Fibroblast of the aortic adventitia (primary cell): ENCODE data around the gene ZNF655. TPM values are rescaled to one million over a fixed set of nuclear protein-coding genes. Genes with fewer than 3 reads are reported as not detected.
"Not testable (repeated sequence)": the region's sequence is repeated elsewhere in the genome, so short reads cannot be mapped to it uniquely, and the experiment has no call there.

ENCODE experiments used
- DNase-seq: peaks from one replicate; pipeline ENCODE4 v3.0.0-alpha.2; 2010; ENCODE audit warnings: low read depth
- H3K4me3 ChIP-seq: 2 replicates; pipeline ENCODE4 v1.5.1; 2011; ENCODE audit warnings: low read depth, mild to moderate bottlenecking, control low read depth, low read length, moderate library complexity
- CTCF ChIP-seq: IDR thresholded peaks from 2 replicates; pipeline ENCODE4 v1.5.1; 2011; ENCODE audit warnings: mild to moderate bottlenecking, low read length, control low read depth, inconsistent platforms; ENCODE audit not compliant: insufficient read depth
- total RNA-seq: library from RNA; depleted of rRNA; stranded (reverse); fragments of >200 nt; gene quantifications from 2 replicates; pipeline ENCODE4 v1.2.3, GENCODE V29; 2012; ENCODE audit warnings: low replicate concordance

ZNF655 gene
- total RNA-seq, 1 donor: 76.0 TPM

GRCh38 chr7:99560834-99561736 lies 2.6 kb downstream of the ZNF655 start:
- no peak for TF ChIP-seq CTCF
- no peak for DNase-seq
- no peak overlapping the region for H3K4me3 ChIP-seq

GRCh38 chr7:99561737-99562051 lies 3.3 kb downstream of the ZNF655 start:
- H3K4me3 ChIP-seq: no peak overlapping the region
- DNase-seq: no peak
- TF ChIP-seq CTCF: no peak

- H3K4me3 ChIP-seq: no peak overlapping the region
- no peak for DNase-seq
- TF ChIP-seq CTCF: no peak
Observed at GRCh38 chr7:99562114-99562784, 3.8 kb downstream of the ZNF655 start.

- H3K4me3 ChIP-seq: no peak overlapping the region
- peak; percentile 98 for DNase-seq
- no peak for TF ChIP-seq CTCF
Observed at GRCh38 chr7:99562832-99563231, 4.4 kb downstream of the ZNF655 start.

- TF ChIP-seq CTCF: no peak
- peak; percentile 51 for DNase-seq
- H3K4me3 ChIP-seq: no peak overlapping the region
Observed at GRCh38 chr7:99563650-99564049, 5.2 kb downstream of the ZNF655 start.

- not testable (repeated sequence) for H3K4me3 ChIP-seq, DNase-seq
Observed at GRCh38 chr7:99568770-99569169, 10.3 kb downstream of the ZNF655 start.

- TF ChIP-seq CTCF: no peak
- DNase-seq: no peak
- H3K4me3 ChIP-seq: no peak overlapping the region
Observed at GRCh38 chr7:99571768-99572167, 13.3 kb downstream of the ZNF655 start.
